GM18507 (cell line): ENCODE data around the gene SCN4B.

Experiments
- DNase-seq: peaks from one replicate; pipeline ENCODE4 v3.0.0; 2011; ENCODE audit warnings: low read depth; ENCODE audit not compliant: insufficient read length; ENCODE audit errors: extremely low spot score
- FAIRE-seq: peaks from 2 replicates; lab custom pipeline; 2011; peaks lifted over from hg19 to GRCh38; lab: Jason Lieb, UNC

Gene SCN4B

DNA sequence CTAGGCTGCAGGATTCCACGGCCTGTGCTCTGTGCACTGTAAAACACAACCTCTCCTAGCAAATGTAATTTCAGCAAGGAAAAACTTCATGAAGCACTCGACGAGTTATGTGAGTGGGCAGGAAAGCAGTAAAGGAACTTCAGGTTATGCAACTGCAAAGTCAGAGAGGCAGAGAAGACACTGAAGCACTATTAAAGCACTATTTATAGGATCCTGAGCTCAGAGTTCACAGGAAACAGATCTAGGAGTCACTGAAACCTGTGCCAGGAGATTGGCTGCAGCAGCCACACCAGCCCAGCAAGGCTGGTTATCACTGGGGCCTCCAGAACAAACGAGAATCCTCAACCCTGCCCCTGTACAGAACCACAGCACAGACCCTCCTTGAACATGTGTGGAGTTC is 68.4 kb downstream of the SCN4B start:
- FAIRE-seq (no peak), DNase-seq (no peak)
